Peyer's patch (tissue), 4 donors: ENCODE measurements around the gene DIPK2A. TPM values are rescaled to one million over a fixed set of nuclear protein-coding genes. Genes with fewer than 3 reads are reported as not detected.
A peak's percentile ranks its signal among the peaks of the same experiment; 100 is the strongest.

Experiments
- DNase-seq, 3 donors: peaks; one replicate each; pipeline ENCODE4 v3.0.0-alpha.2; 2017 to 2019
- H3K27ac ChIP-seq, 4 donors: fragments of 200-600 bp; sonication (generic); one replicate each; pipeline ENCODE4 v1.5.1; 2016 to 2019
- H3K27me3 ChIP-seq, 2 donors: fragments of 200-600 bp; sonication (generic); one replicate each; pipeline ENCODE4 v1.5.1; 2019
- H3K36me3 ChIP-seq, 3 donors: fragments of 200-600 bp; sonication (generic); one replicate each; pipeline ENCODE4 v1.5.1; 2016 to 2019
- H3K4me1 ChIP-seq, 4 donors: fragments of 200-600 bp; sonication (generic); one replicate each; pipeline ENCODE4 v1.5.1; 2016 to 2019
- H3K4me3 ChIP-seq, 4 donors: fragments of 200-600 bp; sonication (generic); 1 replicate in 3 of 4; 2 replicates in 1 of 4; pipeline ENCODE4 v1.5.1; 2016 to 2019; ENCODE audit warnings: mild to moderate bottlenecking in 1 of 4
- H3K9me3 ChIP-seq, 4 donors: fragments of 200-600 bp; sonication (generic); one replicate each; pipeline ENCODE4 v1.5.1; 2016 to 2019; ENCODE audit warnings: mild to moderate bottlenecking in 1 of 4
- CTCF ChIP-seq, 6 experiments: fragments of 450-650 bp in 4 of 6; fragments of 200-600 bp in 2 of 6; sonication (generic) in 1 of 6; IDR thresholded peaks; one replicate each; pipeline ENCODE4 v1.5.1; 2017 to 2019; ENCODE audit warnings: antibody characterized with exemption in 6 of 6, mild to moderate bottlenecking in 3 of 6, moderate library complexity in 1 of 6
- POLR2A ChIP-seq, 2 donors: fragments of 450-650 bp; IDR thresholded peaks; one replicate each; pipeline ENCODE4 v1.5.1; 2017; ENCODE audit warnings: antibody characterized with exemption in 2 of 2, mild to moderate bottlenecking in 2 of 2, moderate library complexity in 2 of 2
- total RNA-seq, 4 donors: library from RNA; depleted of rRNA; stranded (reverse); fragments of >200 nt; gene quantifications; one replicate each; pipeline ENCODE4 v1.1.0, GENCODE V29; 2016

DIPK2A gene
- total RNA-seq, result 10 to 100 TPM in 3 of 4 donors, 1 to 10 TPM in 1; 9.1 to 47.2 (median 29.4) TPM

- DNase-seq, result peak; percentile 97 to 98 (median 97)
- TF ChIP-seq POLR2A (IDR thresholded peaks at IDR 0.05) (peak; percentile 92 to 95), CTCF (IDR thresholded peaks at IDR 0.05) (peak in 1 of 6 experiments; percentile 2)
- Histone ChIP-seq H3K9me3 (no peaks in the 10 kb centered on the region), H3K27me3 (no peaks in the 10 kb centered on the region), H3K27ac (peak within 1 kb of the TSS; percentile 92 to 98 (median 94)), H3K4me3 (peak within 1 kb of the TSS; percentile 65 to 87 (median 76)), H3K36me3 (no peaks in the 10 kb centered on the region), H3K4me1 (peaks cover 0 to 21% (median 0%) of the 10 kb centered on the region in 4 donors)
Observed at GRCh38 chr3:143971359-143972154, at the start of gene DIPK2A. Gene DIPK2A (plus strand): TSS chr3:143971823. CDS start chr3:143972333, 510 bp downstream.

GRCh38 chr3:143924522-143925285 is 46.9 kb upstream of the DIPK2A start:
- H3K36me3 ChIP-seq, result no peaks in the 10 kb centered on the region
- no peaks in the 10 kb centered on the region for H3K4me1 ChIP-seq
- DNase-seq, result no peak
- TF ChIP-seq CTCF (IDR thresholded peaks at IDR 0.05) (no peak), POLR2A (IDR thresholded peaks at IDR 0.05) (no peak)
- H3K9me3 ChIP-seq, result no peaks in the 10 kb centered on the region
- no peaks in the 10 kb centered on the region for H3K27me3 ChIP-seq
- no peak overlapping the region for H3K4me3 ChIP-seq
- peak overlapping the region in 2 of 4 donors; percentile 4 to 15 for H3K27ac ChIP-seq

DNA sequence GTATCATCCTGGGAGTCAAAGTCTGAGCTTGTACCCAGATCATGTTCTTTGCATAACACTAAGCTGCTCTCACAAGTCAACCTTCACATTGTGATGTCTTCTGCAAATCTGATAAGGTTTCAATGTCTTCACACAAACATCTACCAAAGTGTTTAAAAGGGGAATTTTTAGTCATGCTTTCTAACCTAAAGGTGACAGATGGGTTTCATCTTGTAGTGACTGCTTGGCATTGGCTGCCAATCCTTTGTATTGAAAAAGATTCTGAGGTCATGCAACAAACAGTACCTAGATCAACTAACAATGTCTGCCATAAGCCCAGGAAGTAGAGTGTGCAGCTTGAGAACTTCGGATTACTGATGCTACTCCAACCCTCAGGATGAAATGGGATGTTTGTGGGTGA is 43.6 kb upstream of the DIPK2A start:
- no peak for DNase-seq
- Histone ChIP-seq H3K27ac (no peak overlapping the region), H3K9me3 (no peaks in the 10 kb centered on the region), H3K27me3 (no peaks in the 10 kb centered on the region), H3K4me3 (no peak overlapping the region), H3K4me1 (no peaks in the 10 kb centered on the region), H3K36me3 (no peaks in the 10 kb centered on the region)
- TF ChIP-seq POLR2A (IDR thresholded peaks at IDR 0.05) (no peak), CTCF (IDR thresholded peaks at IDR 0.05) (no peak)

GRCh38 chr3:143928541-143929255 is 42.9 kb upstream of the DIPK2A start:
- H3K27ac ChIP-seq, result no peak overlapping the region
- no peak for TF ChIP-seq POLR2A (IDR thresholded peaks at IDR 0.05)
- no peak for TF ChIP-seq CTCF (IDR thresholded peaks at IDR 0.05)
- H3K4me1 ChIP-seq, result no peaks in the 10 kb centered on the region
- H3K9me3 ChIP-seq, result no peaks in the 10 kb centered on the region
- H3K36me3 ChIP-seq, result no peaks in the 10 kb centered on the region
- no peaks in the 10 kb centered on the region for H3K27me3 ChIP-seq
- no peak for DNase-seq
- no peak overlapping the region for H3K4me3 ChIP-seq

DNA sequence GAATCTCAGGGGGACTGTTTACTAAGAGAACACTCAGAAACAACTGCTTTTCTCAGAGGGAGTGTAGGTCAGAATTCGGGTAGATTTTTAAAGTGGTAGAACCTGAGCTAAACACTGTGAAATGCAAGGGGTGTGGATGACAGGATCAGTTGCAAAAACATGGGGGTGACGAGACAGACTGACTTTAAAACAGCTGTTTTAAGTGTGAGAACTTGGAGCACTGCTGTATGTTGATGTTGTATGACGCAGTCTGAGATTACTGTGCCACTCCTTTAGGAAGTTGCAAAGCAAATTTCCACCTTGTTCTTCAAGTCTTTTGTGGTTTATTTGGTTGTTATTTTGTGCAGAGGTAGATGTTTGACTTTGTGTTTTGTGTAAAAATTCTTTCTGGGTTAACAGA is 36.8 kb upstream of the DIPK2A start:
- Histone ChIP-seq H3K27ac (no peak overlapping the region), H3K27me3 (no peaks in the 10 kb centered on the region), H3K4me1 (no peaks in the 10 kb centered on the region), H3K36me3 (no peaks in the 10 kb centered on the region), H3K4me3 (no peak overlapping the region), H3K9me3 (no peaks in the 10 kb centered on the region)
- TF ChIP-seq CTCF (IDR thresholded peaks at IDR 0.05), result no peak
- TF ChIP-seq POLR2A (IDR thresholded peaks at IDR 0.05), result no peak
- DNase-seq, result no peak
